IMR-90 (cell line): ENCODE measurements around the gene NRDC.
A peak's percentile ranks its signal among the peaks of the same experiment; 100 is the strongest.

ENCODE experiments used
- CEBPB ChIP-seq: IDR thresholded peaks from 2 replicates; pipeline ENCODE4 v1.6.1; 2012; ENCODE audit warnings: low read depth, low read length, improper control_type of control experiment
- CHD1 ChIP-seq: IDR thresholded peaks from 2 replicates; pipeline ENCODE4 v1.6.1; 2012; ENCODE audit warnings: low read depth, low read length, improper control_type of control experiment
- FOS ChIP-seq: fragments of 150-350 bp; IDR thresholded peaks from 2 replicates; pipeline ENCODE4 v1.6.1; 2016; ENCODE audit warnings: low read depth, low read length
- MAZ ChIP-seq: IDR thresholded peaks from 2 replicates; pipeline ENCODE4 v1.6.1; 2012; ENCODE audit warnings: low read depth, mild to moderate bottlenecking, low read length, improper control_type of control experiment, moderate library complexity, borderline replicate concordance
- MXI1 ChIP-seq: IDR thresholded peaks from 2 replicates; pipeline ENCODE4 v1.6.1; 2012; ENCODE audit warnings: low read depth, mild to moderate bottlenecking, low read length, moderate library complexity, borderline replicate concordance
- NFE2L2 ChIP-seq: fragments of 150-350 bp; IDR thresholded peaks from 2 replicates; pipeline ENCODE4 v1.6.1; 2016; ENCODE audit warnings: low read depth, mild to moderate bottlenecking, low read length
- POLR2A ChIP-seq: IDR thresholded peaks from 2 replicates; pipeline ENCODE4 v1.6.1; 2012; ENCODE audit warnings: mild to moderate bottlenecking, low read depth, low read length
- RAD21 ChIP-seq: IDR thresholded peaks from 2 replicates; pipeline ENCODE4 v1.6.1; 2012; ENCODE audit warnings: low read length, improper control_type of control experiment
- RCOR1 ChIP-seq: IDR thresholded peaks from 2 replicates; pipeline ENCODE4 v1.6.1; 2012; ENCODE audit warnings: mild to moderate bottlenecking, low read length, improper control_type of control experiment; ENCODE audit not compliant: insufficient replicate concordance
- SMC3 ChIP-seq: fragments of 150-350 bp; IDR thresholded peaks from 2 replicates; pipeline ENCODE4 v1.6.1; 2016; ENCODE audit warnings: low read depth, mild to moderate bottlenecking, antibody characterized with exemption, low read length, moderate library complexity
- TF ChIP-seq, protein P1 (sequence below): conservative IDR thresholded peaks from 2 replicates; pipeline ENCODE4 v1.5.1; 2012; ENCODE audit warnings: mild to moderate bottlenecking, low read depth, low read length, improper control_type of control experiment
- TF ChIP-seq, protein P2 (sequence below): fragments of 150-350 bp; IDR thresholded peaks from 2 replicates; pipeline ENCODE4 v1.6.1; 2017; ENCODE audit warnings: mild to moderate bottlenecking, antibody characterized with exemption, low read length, low read depth
- TF ChIP-seq, protein P3 (sequence below): fragments of 150-350 bp; IDR thresholded peaks from 2 replicates; pipeline ENCODE4 v1.6.1; 2016; ENCODE audit warnings: low read depth, mild to moderate bottlenecking, low read length, moderate library complexity, borderline replicate concordance

DNA sequence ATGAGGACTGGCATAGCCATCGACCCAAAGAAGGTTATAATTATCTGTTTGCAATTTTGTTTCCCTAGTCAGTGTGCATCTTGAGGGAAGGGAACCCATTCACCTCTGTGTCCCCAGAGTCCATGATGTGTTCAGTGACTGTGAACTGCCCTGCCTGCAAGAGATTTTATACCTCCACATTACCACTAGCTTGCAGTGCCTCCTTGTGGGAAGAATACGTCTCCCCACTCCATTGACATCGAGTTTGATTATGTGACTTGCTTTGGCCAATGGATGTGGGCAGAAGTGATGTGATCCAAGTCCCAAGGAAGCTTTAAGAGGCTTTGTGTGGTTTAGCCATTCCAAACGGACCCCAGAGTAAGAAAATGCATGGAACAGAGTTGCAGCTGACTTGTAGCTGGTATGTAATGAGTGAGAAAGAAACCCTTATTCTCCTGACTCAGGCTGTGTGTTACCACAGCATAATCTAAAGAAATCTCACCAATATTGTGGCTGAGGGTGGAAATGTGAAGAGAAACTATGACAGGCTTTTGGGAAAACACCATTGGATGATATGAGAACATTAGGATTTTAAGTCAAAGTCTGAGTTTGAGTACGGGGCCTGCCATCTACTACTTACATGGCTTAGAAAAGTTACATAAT, 47.8 kb upstream of the NRDC start:
- TF ChIP-seq RCOR1 (no peak), POLR2A (no peak), RAD21 (peak; percentile 60), CEBPB (no peak), FOS (no peak), MAZ (no peak), MXI1 (no peak), NFE2L2 (no peak), CHD1 (no peak), SMC3 (peak; percentile 35; the same call in 1 of the 2 replicates)
- TF ChIP-seq, protein P1, sequence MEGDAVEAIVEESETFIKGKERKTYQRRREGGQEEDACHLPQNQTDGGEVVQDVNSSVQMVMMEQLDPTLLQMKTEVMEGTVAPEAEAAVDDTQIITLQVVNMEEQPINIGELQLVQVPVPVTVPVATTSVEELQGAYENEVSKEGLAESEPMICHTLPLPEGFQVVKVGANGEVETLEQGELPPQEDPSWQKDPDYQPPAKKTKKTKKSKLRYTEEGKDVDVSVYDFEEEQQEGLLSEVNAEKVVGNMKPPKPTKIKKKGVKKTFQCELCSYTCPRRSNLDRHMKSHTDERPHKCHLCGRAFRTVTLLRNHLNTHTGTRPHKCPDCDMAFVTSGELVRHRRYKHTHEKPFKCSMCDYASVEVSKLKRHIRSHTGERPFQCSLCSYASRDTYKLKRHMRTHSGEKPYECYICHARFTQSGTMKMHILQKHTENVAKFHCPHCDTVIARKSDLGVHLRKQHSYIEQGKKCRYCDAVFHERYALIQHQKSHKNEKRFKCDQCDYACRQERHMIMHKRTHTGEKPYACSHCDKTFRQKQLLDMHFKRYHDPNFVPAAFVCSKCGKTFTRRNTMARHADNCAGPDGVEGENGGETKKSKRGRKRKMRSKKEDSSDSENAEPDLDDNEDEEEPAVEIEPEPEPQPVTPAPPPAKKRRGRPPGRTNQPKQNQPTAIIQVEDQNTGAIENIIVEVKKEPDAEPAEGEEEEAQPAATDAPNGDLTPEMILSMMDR: peak; percentile 50
- TF ChIP-seq, protein P2, sequence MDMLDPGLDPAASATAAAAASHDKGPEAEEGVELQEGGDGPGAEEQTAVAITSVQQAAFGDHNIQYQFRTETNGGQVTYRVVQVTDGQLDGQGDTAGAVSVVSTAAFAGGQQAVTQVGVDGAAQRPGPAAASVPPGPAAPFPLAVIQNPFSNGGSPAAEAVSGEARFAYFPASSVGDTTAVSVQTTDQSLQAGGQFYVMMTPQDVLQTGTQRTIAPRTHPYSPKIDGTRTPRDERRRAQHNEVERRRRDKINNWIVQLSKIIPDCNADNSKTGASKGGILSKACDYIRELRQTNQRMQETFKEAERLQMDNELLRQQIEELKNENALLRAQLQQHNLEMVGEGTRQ: no peak
- TF ChIP-seq, protein P3, sequence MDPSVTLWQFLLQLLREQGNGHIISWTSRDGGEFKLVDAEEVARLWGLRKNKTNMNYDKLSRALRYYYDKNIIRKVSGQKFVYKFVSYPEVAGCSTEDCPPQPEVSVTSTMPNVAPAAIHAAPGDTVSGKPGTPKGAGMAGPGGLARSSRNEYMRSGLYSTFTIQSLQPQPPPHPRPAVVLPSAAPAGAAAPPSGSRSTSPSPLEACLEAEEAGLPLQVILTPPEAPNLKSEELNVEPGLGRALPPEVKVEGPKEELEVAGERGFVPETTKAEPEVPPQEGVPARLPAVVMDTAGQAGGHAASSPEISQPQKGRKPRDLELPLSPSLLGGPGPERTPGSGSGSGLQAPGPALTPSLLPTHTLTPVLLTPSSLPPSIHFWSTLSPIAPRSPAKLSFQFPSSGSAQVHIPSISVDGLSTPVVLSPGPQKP: no peak
